ENCODE results near the gene SPRR4. TPM values are rescaled to one million over a fixed set of nuclear protein-coding genes. Genes with fewer than 3 reads are reported as not detected.

The SPRR4 gene
- total RNA-seq, 1 experiment from 2014 or later: not detected

DNA sequence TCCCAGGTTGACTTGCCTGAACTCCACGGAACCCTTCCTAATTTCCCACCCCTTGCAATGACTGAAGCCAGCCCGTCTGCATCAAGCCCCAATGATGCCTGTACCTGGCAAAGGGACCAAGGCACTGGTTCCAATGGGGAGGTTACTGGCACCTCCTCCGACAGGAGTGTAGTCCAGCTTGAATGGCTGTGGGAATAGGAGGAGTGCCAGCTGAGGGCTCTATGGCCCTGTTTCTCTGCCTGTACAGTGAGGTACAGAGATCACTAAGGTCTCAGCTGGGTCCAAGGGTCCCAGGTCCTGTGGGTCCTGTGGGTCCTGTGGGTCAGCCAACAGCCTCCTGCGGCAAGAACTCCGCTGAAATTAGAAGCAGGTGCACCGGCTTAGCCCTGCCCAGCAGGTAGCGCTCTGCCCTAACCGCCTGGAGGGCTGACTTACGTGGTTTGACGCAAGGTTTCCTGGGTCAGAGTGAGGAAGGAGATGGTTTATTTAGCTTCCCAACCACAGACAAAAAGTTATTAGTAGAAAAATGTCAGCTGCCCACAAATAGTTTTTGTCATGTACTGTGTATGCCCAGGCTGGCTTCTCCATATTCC, 9.9 kb upstream of the SPRR4 start:
- ChIA-PET CTCF (interaction anchor here (0.6 to 10.9 kb wide), 11 partner anchors 21 to 333 kb away, joined by 3 to 123 read pairs (median 3); partner anchors contain the start of gene SPRR2A), POLR2A (no interaction called here)
- no peaks in the 10 kb centered on the region; the same call in 1 of the 2 replicates for H3K4me1 Mint-ChIP-seq
- no peaks in the 10 kb centered on the region for H3K27me3 Mint-ChIP-seq (ENCODE audit: low read depth)
- H3K4me3 Mint-ChIP-seq: no peak overlapping the region
- no peak overlapping the region for H3K27ac Mint-ChIP-seq
- peak; percentile 82 for ATAC-seq
- peaks cover 15% of the 10 kb centered on the region for H3K9me3 Mint-ChIP-seq
- no peaks in the 10 kb centered on the region for H3K36me3 Mint-ChIP-seq
- TF ChIP-seq ZNF317 (CRISPR knock-in tag; IDR thresholded peaks at IDR 0.05; ENCODE audit: borderline replicate concordance, low read depth): no peak
- peak; percentile 66 for DNase-seq (ENCODE audit: low spot score)

DNA sequence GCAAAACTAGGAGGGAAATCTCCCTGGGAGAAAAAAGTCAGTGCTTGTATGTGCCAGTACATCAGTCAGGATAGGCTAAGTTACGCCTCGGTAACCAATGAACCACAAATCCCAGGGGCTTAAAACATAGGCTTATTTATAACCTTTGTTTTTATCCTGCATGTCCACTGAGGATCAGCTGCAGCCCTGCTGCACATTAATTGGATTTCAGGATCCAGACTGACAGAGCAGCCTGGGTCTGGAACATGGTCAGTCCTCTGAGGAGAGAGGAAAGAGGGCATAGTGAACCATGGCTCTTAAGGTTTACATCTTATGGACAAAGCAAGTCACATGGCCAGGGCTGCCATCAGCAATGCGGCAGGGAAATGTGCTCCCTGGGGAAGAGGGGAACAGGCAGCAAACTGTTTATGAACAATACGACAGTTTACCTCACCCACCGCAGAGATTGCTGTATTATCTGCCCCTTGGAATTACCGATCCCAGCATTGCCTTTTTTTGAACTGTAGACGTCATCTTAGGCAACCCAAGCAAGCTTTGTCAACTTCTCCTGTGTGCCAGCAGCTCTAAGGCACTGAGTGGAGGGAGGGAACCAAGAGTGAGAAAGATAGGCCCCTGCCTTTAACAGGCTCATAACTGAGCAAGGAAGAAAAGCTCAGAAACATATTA, 9.1 kb upstream of the SPRR4 start:
- no peaks in the 10 kb centered on the region for H3K27me3 Mint-ChIP-seq (ENCODE audit: low read depth)
- no peak overlapping the region for H3K4me3 Mint-ChIP-seq
- ChIA-PET CTCF (interaction anchor here (0.6 to 10.9 kb wide), 9 partner anchors 20 to 394 kb away, joined by 3 to 123 read pairs (median 3); partner anchors contain the start of gene SPRR2A), POLR2A (no interaction called here)
- TF ChIP-seq, protein P1, sequence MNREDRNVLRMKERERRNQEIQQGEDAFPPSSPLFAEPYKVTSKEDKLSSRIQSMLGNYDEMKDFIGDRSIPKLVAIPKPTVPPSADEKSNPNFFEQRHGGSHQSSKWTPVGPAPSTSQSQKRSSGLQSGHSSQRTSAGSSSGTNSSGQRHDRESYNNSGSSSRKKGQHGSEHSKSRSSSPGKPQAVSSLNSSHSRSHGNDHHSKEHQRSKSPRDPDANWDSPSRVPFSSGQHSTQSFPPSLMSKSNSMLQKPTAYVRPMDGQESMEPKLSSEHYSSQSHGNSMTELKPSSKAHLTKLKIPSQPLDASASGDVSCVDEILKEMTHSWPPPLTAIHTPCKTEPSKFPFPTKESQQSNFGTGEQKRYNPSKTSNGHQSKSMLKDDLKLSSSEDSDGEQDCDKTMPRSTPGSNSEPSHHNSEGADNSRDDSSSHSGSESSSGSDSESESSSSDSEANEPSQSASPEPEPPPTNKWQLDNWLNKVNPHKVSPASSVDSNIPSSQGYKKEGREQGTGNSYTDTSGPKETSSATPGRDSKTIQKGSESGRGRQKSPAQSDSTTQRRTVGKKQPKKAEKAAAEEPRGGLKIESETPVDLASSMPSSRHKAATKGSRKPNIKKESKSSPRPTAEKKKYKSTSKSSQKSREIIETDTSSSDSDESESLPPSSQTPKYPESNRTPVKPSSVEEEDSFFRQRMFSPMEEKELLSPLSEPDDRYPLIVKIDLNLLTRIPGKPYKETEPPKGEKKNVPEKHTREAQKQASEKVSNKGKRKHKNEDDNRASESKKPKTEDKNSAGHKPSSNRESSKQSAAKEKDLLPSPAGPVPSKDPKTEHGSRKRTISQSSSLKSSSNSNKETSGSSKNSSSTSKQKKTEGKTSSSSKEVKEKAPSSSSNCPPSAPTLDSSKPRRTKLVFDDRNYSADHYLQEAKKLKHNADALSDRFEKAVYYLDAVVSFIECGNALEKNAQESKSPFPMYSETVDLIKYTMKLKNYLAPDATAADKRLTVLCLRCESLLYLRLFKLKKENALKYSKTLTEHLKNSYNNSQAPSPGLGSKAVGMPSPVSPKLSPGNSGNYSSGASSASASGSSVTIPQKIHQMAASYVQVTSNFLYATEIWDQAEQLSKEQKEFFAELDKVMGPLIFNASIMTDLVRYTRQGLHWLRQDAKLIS (CRISPR knock-in tag; IDR thresholded peaks at IDR 0.05; ENCODE audit: borderline replicate concordance): no peak
- TF ChIP-seq MXD4 (CRISPR knock-in tag; IDR thresholded peaks at IDR 0.05; ENCODE audit: borderline replicate concordance) (no peak), TEAD4 (CRISPR knock-in tag; IDR thresholded peaks at IDR 0.05) (no peak), RORB (CRISPR knock-in tag; IDR thresholded peaks at IDR 0.05) (no peak), FOXP1 (CRISPR knock-in tag; IDR thresholded peaks at IDR 0.05; ENCODE audit: borderline replicate concordance) (no peak), ELF4 (CRISPR knock-in tag; IDR thresholded peaks at IDR 0.05; ENCODE audit: low read depth) (no peak), ZNF423 (CRISPR knock-in tag; IDR thresholded peaks at IDR 0.05) (no peak)
- TF ChIP-seq, protein P2, sequence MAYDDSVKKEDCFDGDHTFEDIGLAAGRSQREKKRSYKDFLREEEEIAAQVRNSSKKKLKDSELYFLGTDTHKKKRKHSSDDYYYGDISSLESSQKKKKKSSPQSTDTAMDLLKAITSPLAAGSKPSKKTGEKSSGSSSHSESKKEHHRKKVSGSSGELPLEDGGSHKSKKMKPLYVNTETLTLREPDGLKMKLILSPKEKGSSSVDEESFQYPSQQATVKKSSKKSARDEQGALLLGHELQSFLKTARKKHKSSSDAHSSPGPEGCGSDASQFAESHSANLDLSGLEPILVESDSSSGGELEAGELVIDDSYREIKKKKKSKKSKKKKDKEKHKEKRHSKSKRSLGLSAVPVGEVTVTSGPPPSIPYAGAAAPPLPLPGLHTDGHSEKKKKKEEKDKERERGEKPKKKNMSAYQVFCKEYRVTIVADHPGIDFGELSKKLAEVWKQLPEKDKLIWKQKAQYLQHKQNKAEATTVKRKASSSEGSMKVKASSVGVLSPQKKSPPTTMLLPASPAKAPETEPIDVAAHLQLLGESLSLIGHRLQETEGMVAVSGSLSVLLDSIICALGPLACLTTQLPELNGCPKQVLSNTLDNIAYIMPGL (CRISPR knock-in tag; IDR thresholded peaks at IDR 0.05): no peak
- TF ChIP-seq, protein P3, sequence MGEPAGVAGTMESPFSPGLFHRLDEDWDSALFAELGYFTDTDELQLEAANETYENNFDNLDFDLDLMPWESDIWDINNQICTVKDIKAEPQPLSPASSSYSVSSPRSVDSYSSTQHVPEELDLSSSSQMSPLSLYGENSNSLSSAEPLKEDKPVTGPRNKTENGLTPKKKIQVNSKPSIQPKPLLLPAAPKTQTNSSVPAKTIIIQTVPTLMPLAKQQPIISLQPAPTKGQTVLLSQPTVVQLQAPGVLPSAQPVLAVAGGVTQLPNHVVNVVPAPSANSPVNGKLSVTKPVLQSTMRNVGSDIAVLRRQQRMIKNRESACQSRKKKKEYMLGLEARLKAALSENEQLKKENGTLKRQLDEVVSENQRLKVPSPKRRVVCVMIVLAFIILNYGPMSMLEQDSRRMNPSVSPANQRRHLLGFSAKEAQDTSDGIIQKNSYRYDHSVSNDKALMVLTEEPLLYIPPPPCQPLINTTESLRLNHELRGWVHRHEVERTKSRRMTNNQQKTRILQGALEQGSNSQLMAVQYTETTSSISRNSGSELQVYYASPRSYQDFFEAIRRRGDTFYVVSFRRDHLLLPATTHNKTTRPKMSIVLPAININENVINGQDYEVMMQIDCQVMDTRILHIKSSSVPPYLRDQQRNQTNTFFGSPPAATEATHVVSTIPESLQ (CRISPR knock-in tag; IDR thresholded peaks at IDR 0.05): no peak
- no peaks in the 10 kb centered on the region; the same call in 1 of the 2 replicates for H3K4me1 Mint-ChIP-seq
- no peak for ATAC-seq
- H3K27ac Mint-ChIP-seq: no peak overlapping the region
- no peak for DNase-seq (ENCODE audit: low spot score)
- H3K9me3 Mint-ChIP-seq: peaks cover 15% of the 10 kb centered on the region
- no peaks in the 10 kb centered on the region for H3K36me3 Mint-ChIP-seq

DNA sequence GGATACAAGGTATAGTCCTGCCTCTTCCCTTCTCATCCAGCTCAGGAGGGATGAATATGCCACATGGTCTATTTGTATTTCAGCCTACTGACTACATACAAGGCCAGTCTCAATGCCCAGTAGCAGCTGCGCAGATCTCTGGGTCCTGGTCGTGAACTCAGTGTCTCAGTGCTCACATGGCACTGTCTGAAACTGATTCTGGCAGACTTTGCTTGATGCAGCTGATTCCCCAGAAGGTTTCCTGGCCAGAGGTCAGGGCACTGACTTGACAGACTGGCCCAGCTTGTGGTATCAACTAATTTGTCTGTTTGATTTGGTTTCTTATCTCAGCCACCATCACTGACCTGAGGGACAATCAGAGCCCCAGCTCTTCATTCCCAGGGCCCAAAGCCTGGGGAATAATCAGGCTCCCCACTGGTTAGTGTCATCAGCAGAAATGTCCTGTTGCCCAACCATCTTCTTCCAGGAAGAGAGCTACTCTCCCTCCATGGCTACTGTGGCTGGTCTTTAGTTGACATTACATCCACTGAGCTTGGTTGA, 7.5 kb upstream of the SPRR4 start:
- POLR2A ChIA-PET: no interaction called here
- no peaks in the 10 kb centered on the region; the same call in 1 of the 2 replicates for H3K27me3 Mint-ChIP-seq (ENCODE audit: low read depth)
- CTCF ChIA-PET: interaction anchor here (0.6 to 10.9 kb wide), 6 partner anchors 9 to 946 kb away, joined by 3 to 123 read pairs (median 3); no protein-coding TSS in a partner anchor
- H3K36me3 Mint-ChIP-seq: no peaks in the 10 kb centered on the region
- H3K4me3 Mint-ChIP-seq: no peak overlapping the region
- TF ChIP-seq TEAD4 (CRISPR knock-in tag; IDR thresholded peaks at IDR 0.05) (no peak), IRF2 (CRISPR knock-in tag; IDR thresholded peaks at IDR 0.05; ENCODE audit: borderline replicate concordance, low read depth) (no peak)
- TF ChIP-seq, protein P4, sequence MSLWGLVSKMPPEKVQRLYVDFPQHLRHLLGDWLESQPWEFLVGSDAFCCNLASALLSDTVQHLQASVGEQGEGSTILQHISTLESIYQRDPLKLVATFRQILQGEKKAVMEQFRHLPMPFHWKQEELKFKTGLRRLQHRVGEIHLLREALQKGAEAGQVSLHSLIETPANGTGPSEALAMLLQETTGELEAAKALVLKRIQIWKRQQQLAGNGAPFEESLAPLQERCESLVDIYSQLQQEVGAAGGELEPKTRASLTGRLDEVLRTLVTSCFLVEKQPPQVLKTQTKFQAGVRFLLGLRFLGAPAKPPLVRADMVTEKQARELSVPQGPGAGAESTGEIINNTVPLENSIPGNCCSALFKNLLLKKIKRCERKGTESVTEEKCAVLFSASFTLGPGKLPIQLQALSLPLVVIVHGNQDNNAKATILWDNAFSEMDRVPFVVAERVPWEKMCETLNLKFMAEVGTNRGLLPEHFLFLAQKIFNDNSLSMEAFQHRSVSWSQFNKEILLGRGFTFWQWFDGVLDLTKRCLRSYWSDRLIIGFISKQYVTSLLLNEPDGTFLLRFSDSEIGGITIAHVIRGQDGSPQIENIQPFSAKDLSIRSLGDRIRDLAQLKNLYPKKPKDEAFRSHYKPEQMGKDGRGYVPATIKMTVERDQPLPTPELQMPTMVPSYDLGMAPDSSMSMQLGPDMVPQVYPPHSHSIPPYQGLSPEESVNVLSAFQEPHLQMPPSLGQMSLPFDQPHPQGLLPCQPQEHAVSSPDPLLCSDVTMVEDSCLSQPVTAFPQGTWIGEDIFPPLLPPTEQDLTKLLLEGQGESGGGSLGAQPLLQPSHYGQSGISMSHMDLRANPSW (CRISPR knock-in tag; conservative IDR thresholded peaks at IDR 0.05; ENCODE audit: low read depth): no peak
- TF ChIP-seq, protein P5, sequence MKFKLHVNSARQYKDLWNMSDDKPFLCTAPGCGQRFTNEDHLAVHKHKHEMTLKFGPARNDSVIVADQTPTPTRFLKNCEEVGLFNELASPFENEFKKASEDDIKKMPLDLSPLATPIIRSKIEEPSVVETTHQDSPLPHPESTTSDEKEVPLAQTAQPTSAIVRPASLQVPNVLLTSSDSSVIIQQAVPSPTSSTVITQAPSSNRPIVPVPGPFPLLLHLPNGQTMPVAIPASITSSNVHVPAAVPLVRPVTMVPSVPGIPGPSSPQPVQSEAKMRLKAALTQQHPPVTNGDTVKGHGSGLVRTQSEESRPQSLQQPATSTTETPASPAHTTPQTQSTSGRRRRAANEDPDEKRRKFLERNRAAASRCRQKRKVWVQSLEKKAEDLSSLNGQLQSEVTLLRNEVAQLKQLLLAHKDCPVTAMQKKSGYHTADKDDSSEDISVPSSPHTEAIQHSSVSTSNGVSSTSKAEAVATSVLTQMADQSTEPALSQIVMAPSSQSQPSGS (CRISPR knock-in tag; IDR thresholded peaks at IDR 0.05; ENCODE audit: borderline replicate concordance, low read depth): no peak
- no peaks in the 10 kb centered on the region; the same call in 1 of the 2 replicates for H3K4me1 Mint-ChIP-seq
- peaks cover 7% of the 10 kb centered on the region for H3K9me3 Mint-ChIP-seq
- H3K27ac Mint-ChIP-seq: no peak overlapping the region
- ATAC-seq (no peak), DNase-seq (ENCODE audit: low spot score) (no peak)

Measured in WTC11 (cell line).